A172 (cell line): ENCODE data around the gene TMEM52B. TPM values are rescaled to one million over a fixed set of nuclear protein-coding genes. Genes with fewer than 3 reads are reported as not detected.
A peak's percentile ranks its signal among the peaks of the same experiment; 100 is the strongest.
"Not testable (repeated sequence)": the region's sequence is repeated elsewhere in the genome, so short reads cannot be mapped to it uniquely, and the experiment has no call there.

Source experiments
- DNase-seq: peaks from one replicate; pipeline ENCODE4 v3.0.0-alpha.2; 2015; ENCODE audit warnings: low spot score
- total RNA-seq: library from RNA; depleted of rRNA; stranded (reverse); fragments of >200 nt; shearing (Covaris generic); gene quantifications from 2 replicates; pipeline ENCODE4 v1.2.3, GENCODE V29; 2014

TMEM52B gene
- total RNA-seq, 1 experiment from 2014 or later, result 10.9 TPM

DNA sequence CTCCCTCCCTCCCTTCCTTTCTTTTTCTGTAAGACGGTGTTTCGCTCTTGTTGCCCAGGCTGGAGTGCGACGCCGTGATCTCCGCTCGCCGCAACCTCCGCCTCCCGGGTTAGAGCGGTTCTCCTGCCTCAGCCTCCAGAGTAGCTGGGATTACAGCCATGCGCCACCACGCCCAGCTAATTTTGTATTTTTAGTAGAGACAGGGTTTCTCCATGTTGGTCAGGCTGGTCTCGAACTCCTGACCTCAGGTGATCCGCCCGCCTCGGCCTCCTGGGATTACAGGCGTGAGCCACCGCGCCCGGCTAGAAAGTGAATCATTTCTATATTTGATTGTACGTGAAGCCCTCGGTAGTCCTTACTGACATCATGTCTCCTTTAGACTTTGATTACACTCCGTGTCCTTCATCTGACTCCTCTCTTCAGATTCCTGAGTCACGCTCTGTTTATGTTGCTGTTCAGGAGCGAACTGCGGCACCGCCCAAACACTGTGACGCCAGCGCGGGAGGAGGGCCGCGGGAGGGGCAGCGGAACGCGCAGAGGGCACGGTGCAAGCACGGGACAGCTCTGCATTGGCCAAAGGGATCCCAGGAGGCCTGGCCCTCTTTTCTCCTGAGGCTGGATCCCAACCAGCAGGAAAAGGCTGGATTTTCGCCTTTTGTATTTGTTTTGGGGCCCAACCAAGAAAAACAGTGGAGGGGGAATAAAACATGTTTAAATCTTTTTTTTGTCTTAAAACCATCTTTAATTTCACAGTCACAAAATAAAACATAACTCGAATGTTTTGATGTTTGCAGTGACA lies 33.3 kb downstream of the TMEM52B start:
- peak; percentile 93 for DNase-seq

DNA sequence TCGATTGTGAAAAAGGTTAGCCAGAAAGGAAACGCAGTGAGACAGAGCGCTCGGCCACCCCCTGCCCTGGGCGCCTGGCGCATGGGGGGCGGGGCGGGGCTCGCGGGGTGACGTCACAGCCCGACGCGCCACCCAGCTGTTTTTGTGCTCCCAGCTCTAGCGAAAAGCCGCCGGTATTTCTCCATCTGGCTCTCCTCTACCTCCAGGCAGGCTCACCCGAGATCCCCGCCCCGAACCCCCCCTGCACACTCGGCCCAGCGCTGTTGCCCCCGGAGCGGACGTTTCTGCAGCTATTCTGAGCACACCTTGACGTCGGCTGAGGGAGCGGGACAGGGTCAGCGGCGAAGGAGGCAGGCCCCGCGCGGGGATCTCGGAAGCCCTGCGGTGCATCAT lies 33.9 kb downstream of the TMEM52B start, which contains the start of gene GABARAPL1:
Gene GABARAPL1, plus strand, starts transcription at position 139 of the 393 bp plus-strand sequence. Its CDS starts 253 bp downstream, at position 392.
- DNase-seq, result peak; percentile 46

DNA sequence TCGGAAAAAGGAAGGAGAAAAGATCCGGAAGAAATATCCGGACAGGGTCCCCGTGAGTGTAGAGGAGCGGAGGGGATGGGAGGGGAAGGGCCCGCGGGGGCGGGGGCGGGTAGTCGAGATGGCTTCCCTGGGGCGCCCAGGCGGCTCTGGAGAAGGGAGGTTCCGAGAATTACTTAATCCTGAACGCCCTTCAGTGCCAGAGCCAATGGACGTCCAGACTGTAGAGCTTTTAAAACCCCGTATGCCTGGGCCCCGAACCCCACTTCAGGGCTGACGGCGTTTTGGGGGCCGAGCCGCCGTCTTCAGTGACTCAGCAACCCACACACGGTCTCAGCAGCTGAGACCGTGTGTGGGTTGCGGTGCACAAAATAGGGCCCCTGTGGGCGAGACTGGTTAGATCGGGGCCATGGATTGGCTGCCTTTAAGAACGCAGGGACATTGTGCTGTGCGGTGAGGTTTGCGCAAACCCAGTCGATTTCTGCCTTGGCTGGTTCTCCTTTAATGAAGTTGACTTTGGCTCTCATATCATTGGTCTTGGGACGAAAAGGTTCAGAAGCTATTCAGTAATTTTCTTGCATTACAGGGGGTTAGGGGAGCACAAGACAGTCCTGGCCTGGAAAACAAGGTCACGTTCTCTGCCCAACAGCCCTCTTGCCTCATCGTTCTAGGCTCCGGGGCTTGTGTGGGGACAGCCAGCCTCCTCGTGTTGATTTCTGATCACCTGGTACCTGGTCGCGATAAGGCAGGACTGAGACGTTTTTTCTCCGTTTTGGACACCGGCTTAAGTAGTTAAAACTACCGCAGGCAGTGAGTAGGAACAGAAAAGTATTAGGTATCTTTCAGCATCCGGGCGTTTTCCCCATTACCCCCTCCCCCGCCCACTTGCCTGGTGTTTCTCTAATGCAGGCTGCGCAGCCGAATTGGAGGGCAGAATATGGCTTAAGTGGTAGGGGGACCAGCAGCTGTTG lies 34.6 kb downstream of the TMEM52B start:
- peak; percentile 31 for DNase-seq

DNA sequence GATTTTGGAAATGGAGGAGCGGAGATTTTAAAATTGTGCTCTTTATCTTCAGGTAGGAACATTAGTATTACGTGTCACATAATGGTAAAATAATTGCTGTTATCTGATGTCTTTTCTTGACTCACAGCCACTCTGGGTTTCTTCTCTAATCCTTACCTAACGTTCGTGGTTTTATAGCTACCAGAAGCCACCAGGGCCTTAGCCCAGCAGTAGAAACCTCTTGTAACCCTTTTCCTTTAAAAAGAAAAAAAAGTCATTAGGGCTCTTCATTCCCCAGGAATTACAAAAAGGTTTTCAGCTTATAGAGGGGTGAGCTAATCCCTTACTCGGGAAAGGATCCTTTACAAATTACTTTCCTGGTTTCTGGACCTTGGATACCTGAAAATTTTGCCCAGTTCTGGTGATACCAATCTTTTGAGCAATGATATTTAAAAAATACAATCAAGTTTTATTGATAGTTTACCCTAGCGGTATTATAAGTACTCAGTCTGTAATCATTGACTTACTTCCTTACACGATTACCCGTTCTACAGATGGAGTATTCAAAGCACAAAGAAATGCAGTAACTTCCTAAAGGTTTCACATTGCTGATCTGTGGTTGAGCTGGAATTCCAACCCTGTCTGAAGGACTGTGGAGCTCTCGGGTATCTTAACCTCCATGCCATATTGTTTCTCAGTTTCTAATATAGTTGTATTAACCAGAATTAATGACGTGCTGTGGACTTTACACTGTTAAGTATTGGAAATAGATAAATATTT lies 35.5 kb downstream of the TMEM52B start:
- DNase-seq, result no peak

DNA sequence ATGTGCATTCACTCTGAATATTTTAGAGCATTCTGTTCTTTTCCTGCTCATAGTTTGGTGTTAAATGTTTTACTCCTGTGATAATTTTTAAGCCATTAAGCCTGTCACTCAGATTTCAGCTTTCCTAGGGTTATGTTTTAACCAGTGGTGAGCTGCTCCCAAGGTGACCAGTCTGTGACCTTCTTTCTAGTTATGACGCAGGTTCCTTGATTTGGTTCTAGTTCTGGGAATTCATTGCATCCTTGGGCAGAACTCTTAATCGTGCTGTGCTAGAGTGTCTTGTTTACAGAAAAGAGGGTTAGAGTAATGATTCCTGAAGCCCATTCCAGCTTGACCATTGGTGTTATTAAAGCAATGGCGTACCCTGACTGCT lies 36.0 kb downstream of the TMEM52B start:
- DNase-seq, result no peak

DNA sequence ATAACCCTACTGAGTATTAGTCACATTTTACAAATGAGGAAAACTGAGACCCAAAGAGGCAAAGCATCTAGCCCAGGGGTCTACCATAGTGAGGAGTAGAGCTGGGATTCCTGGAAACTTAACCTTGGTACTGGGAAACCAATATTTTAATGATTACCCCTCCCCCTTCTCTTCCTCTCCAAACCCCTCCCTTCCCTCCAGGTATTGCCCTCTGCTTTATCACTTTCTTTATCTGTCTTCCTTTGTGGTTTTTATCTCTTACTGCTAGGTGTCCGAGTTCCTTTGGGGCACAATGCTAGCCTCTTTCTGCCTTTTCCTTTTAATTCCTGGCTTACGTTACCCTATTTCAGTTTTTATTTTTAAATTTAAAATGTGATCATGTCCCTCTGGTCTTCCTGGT lies 36.6 kb downstream of the TMEM52B start:
- no peak for DNase-seq

DNA sequence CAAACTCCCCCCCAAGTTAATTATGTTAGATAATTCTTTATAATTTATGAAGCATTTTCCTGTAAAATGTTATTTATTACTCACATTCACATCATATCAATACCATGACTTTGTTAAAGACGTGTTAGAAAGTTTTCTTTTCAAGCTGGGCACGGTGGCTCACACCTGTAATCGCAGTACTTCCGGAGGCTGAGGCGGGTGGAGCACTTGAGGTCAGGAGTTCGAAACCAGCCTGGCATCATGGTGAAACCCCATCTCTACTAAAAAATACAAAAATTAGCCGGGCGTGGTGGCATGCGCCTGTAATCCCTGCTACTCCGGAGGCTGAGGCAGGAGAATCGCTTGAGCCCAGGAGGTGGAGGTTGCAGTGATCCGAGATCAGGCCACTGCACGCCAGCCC lies 37.1 kb downstream of the TMEM52B start:
- not testable (repeated sequence) for DNase-seq

DNA sequence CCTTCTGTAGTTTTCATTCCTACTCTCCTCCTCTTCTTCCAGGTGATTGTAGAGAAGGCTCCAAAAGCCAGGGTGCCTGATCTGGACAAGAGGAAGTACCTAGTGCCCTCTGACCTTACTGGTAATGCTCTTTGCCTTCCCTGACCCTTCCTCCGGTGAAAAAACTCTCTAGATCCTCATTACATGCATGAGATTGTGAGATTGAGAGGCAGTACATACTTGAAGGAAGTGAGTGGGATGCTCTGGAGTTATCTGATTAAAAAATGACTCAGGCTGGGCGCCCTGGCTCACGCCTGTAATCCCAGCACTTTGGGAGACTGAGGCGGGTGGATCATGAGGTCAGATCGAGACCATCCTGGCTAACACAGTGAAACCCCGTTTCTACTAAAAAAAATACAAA lies 39.2 kb downstream of the TMEM52B start:
- no peak for DNase-seq

DNA sequence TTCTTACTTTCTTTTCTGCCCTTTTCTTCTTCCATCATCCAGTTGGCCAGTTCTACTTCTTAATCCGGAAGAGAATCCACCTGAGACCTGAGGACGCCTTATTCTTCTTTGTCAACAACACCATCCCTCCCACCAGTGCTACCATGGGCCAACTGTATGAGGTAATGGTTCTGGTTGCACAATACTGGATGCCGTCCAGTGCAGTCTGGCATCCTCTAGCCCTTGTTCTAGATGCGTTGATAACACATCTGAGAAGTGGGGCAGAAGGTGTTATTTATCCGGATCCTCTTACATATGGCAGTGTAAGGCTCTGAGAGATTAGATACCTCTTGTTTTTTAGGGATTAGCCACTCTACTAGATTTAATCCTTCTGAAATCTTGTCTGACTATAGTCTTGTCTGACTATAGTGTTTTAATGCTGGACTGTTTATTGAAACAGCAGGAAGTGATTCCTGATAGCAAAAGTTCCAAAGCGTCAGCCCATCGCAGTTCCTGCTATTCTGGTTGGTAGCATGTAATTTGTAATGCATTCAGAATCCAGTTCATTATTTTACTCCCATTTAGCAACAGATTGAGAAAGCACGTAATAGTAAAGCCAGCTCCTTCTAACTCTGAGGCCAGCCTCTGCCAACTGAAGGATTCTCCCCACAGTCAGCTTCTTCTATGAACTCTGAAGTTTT lies 41.7 kb downstream of the TMEM52B start:
- DNase-seq, result no peak

DNA sequence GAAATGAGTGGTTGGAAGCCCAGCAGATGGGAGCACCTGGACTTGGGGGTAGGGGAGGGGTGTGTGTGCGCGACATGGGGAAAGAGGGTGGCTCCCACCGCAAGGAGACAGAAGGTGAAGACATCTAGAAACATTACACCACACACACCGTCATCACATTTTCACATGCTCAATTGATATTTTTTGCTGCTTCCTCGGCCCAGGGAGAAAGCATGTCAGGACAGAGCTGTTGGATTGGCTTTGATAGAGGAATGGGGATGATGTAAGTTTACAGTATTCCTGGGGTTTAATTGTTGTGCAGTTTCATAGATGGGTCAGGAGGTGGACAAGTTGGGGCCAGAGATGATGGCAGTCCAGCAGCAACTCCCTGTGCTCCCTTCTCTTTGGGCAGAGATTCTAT lies 43.0 kb downstream of the TMEM52B start:
- no peak for DNase-seq

DNA sequence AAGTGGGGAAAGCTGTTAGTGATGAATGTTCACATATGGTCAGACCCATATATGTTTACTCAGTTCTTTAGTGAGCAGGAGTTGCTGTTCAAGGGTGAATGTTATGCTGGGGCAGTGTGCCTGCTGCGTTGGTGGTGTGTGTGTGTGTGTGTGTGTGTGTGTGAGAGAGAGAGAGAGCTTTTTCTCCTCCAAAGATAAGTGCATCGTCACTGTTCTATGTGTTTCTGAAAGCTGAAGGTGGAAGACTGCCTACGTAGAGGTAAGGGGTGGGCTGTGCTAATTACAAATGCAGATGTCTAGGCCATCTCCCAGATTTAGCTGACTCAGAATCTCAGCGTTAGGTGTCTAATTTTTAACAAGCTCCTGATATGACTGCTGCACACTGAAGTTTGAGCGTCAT lies 44.4 kb downstream of the TMEM52B start:
- DNase-seq, result no peak

DNA sequence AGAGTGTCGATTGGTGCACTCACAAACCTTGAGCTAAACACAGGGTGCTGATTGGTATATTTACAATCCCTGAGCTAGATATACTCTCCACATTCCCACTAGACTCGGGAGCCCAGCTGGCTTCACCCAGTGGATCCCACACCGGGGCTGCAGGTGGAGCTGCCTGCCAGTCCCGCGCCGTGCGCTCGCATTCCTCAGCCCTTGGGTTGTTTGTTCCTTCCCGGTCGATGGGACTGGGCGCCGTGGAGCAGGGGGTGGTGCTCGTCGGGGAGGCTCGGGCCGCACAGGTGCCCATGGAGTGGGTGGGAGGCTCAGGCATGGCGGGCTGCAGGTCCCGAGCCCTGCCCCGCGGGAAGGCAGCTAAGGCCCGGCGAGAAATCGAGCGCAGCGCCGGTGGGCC lies 46.6 kb downstream of the TMEM52B start:
- DNase-seq, result not testable (repeated sequence)

DNA sequence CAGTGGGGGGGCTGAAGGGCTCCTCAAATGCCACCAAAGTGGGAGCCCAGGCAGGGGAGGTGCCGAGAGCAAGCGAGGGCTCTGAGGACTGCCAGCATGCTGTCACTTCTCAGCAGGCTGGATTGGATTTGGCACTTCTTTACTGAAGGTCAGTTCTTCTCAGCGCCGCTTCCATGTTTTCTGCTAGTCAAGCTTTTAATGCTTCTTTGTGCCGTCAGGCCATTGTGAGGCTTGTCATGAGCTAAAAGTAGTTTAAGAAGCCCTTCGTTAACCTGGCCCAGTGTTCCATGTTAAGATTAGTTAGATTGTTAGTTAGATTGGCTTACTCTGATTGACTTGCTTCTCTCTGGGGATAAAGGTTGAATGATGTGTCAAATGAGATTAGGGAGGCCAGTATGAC lies 47.3 kb downstream of the TMEM52B start:
- no peak for DNase-seq

DNA sequence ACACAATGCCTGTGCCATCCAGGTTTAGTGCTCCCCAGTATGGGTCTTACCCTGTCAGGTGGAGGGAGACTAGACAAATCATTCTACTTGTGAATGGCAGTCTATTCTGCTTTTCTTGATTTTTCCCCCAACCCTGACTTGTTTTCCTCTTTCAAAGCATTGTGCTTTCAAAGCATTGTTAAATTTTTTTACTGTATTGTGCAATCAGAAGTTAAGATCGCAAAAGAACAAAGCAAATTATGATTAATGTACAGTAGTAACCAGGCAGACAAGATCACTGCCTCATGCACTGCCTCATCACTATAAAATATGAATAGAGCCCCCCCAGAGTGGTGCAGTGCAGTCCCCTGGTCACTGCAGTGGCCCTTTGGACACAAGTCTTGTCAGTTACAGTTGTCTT lies 47.9 kb downstream of the TMEM52B start:
- DNase-seq, result no peak

DNA sequence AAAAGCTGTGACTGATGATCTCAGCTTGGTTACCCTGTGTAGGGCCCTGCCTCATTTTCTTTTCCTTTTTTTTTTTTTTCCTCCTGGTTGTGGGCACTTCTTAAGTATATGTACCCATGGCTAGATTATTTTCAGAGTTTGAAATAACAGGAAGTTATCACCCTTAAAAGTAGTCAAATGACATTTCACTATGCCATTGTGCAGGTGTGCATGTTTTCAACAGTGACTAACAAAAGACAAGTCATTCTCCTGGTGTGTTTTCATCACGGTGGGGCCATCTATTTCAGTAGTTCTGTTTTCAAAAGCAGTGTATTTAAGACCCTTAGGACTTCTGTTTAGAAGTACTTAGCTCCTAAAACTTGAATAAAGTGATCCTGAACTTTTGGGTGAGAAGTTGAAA lies 48.8 kb downstream of the TMEM52B start:
- DNase-seq, result no peak

DNA sequence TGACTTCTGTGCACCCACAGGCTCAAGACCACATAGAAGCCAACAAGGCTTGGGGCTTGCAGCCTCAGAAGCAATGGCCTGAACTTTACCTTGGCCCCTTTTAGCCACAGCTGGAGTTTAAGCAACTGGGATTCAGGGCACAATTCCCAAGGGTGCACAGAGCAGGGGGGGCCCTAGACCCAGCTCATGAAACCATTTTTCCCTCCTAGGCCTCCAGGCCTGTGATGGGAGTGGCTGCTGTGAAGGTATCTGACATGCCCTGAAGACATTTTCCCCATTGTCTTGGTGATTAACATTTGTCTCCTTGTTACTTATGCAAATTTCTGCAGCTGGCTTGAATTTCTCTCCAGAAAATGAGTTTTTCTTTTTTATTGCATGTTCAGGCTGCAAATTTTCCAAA lies 55.7 kb downstream of the TMEM52B start:
- DNase-seq, result no peak

DNA sequence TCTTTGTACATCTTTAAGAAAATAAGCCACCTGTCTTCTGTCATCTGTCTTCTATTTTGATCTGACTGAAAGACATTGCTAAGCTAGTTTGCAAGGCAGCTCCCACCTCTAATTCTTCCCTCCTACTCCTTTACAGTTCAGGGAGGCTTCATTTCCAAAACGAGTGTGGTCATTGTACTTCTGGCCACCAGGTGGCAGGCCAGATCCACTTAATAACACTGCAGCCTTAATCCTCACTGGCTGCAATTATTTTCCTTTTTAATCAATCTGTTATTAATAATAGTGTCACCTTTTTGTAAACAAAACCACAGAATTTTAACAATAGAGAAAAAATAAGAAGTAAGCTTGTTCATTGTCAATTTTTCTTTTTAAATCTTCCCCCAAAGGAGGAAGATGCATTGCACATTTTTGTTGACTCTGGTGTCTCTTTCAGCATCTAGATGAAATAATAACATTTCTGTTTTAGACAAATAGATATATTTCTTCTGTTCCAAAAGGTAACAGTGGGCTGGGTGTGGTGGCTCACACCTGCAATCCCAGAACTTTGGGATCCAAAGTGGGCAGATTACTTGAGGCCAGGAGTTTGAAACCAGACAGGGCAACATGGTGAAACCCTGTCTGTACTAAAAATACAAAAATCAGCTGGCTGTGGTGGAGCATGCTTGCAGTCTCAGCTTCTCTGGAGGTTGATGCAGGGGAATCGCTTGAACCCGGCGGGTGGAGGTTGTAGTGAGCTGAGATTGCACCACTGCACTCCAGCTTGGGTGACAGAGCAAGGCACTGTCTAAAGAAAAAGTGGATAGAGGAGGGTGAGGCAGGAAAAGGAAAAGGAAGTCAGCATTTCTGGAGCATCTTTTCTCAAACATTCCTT lies 57.2 kb downstream of the TMEM52B start:
- peak; percentile 32 for DNase-seq

DNA sequence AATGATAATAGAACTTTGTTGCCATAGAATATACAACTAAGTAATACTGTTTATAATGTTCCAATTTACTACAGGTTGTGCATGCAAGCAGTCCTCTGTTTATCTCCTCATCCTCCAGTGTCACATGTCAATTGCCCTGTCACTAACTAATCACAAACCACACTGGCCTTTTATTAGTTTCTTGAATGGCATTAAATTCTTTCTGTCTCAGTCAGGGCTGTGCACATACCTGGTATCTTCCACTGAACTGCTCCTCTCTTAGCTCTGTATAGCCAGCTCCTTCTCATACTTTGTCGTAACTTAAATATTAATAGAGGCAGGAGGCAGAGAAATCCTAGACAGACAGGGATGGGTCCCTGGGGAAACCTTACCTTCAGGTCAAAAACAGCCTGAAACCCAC lies 57.9 kb downstream of the TMEM52B start:
- DNase-seq, result no peak

DNA sequence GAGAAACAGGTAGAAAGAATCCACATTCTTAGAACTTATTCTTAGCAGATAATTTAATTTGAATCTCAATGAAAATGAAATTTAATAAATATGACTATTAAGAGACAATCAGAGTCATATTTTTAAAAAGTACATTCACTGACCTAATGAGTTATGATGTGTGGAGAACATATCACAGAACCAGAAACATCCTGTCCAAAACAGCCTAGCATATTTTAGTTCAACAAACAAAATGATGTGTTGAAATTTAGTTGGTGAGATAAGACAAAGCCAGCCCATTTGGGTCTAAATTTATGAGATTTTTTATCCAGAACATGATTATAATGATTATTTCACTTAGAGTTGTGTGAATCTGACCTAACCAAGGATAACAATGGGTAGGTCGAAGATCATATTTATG lies 59.7 kb downstream of the TMEM52B start:
- no peak for DNase-seq

DNA sequence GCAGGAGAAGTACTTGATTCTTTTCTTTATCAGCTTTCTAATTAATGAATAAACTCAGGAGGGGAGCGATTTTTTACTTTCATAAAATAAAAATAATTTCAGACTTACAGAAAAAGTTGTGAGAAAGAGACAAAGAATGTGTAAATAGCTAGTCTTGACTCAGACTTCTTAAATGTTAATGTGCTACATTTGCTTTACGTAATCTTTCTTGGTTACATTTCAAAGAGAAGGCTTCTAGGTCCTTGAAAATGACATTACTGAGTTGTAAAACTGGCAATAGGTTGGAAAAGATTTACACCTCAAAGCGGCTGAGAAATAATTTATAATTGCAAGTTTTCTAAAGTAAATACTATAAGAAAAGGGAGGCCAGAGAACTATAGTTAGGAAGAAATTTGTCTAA lies 62.5 kb downstream of the TMEM52B start:
- DNase-seq, result no peak
